NT2/D1 (cell line): ENCODE measurements around the gene POLR2M.

Source experiments
- SUZ12 ChIP-seq: IDR thresholded peaks from 2 replicates; pipeline ENCODE4 v1.6.1; 2011; ENCODE audit not compliant: insufficient read length, insufficient read depth; ENCODE audit errors: extremely low read depth
- YY1 ChIP-seq: IDR thresholded peaks from 2 replicates; pipeline ENCODE4 v1.6.1; 2011; ENCODE audit not compliant: insufficient read length, insufficient read depth

DNA sequence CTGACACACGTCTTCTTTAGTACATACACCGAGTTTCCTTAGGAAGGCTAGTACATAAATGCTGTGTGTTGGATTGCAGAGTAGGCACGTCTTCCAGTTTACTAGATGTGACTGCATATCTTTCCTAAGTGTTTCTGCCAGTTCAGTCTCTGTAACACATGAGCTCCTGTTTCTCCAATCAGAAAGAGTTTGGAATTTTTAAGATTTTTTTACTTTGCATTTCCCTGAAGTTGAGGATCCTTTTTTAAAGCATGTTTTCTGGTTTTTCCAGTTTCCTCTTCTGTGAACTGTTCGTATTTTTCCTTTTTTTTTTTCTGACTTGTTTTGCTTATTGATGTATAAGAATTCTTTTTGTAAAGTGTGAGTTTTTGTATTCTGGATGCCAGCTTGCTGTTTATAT lies 7.5 kb upstream of the POLR2M start:
- TF ChIP-seq YY1 (no peak), SUZ12 (no peak)
